HG03066 (cell line): ENCODE data around the gene TRAPPC11.

Source experiments
- ATAC-seq: cut with Tn5 transposase; IDR thresholded peaks from one replicate; pipeline ENCODE4 v1.9.1; 2021; ENCODE audit warnings: low read depth; ENCODE audit not compliant: unreplicated experiment

The TRAPPC11 gene

GRCh38 chr4:183755596-183755995, 96.5 kb downstream of the TRAPPC11 start:
- ATAC-seq, result no peak

DNA sequence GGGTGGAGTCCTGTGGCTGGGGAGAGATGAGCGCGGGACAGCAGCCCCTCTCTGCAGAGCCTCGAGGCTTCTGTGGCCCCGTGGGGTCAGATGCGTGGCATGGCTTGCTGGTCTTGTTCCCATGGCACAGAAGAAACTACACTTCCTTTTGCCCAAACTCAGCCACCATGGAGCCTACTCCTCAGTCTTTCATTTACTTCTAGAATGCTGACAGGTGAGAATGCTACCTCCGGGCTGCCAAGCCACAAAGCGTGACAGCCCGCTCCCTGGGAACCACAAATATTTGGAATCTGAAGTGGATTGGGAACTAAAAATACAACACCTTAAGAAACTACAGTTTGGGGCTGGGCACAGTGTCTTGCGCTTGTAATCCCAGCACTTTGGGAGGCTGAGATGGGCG, 98.0 kb downstream of the TRAPPC11 start:
- no peak for ATAC-seq

DNA sequence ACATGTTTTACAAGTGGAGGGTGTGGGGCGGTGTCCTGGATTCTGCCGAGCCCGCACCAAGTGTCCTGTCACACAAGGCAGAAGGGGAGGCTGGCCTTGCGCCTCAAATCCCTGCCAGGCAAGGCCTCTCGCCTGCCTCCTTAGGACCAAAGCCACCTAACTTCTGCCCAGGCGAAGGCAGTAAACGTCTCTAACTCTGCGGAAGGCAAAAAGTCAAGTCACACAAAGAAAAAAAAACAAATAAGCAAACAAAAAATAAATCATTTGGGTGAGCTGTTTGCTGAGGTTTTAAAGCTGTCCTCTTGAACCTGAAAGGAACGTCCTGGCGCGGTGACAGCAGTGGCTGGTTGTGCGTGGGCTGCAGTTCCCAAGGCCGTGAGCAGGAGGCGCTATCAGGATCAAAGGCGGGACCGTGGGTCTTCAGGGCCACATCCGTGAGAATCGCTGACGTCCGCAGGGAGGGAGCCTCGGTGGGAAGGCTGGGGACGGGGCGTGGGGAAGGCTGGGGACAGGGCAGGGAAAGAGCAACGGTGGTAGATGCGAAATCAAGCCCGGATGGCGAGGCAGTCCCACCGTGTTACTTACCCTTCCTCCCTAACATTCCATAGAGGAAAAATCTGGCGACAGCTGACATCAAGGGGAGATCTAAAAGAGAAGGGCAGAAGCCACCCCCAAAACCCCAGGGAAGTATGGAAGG, 99.1 kb downstream of the TRAPPC11 start:
- ATAC-seq, result no peak

DNA sequence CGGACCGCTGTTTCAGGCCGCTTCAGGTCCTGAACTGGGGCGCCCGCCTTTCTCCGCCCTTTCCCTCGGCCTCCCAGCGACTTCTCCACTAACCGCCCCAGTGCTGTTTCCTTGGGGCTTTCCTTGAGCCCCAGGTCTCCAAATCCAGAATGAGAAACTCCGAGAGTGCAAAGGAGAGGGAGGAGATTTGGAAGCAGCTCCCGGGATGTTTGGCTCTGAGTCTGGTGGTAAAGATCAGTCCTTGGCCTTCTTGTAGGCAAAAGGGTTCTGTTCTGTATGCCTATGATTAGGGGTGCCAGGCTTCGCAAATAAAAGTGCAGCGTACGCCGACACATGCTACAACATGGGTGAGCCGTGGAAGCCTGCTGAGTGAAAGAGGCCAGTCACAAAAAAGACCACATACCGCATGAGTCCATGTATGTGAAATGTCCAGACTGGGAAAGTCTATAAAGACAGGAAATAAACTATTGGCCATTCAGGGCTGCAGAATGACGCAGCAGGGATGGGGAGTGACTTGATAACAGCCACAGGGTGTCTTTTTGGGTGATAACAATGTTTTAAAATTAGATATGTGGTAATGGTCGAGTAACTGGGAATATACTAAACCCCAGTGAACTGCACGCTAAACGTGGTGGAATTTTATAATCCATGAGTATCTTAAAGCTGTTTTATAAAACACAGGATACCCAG, 99.8 kb downstream of the TRAPPC11 start:
- ATAC-seq, result no peak

GRCh38 chr4:183760326-183760725, 101.2 kb downstream of the TRAPPC11 start:
- no peak for ATAC-seq
